ENCODE measurements around the gene TMEM50A.
"Not testable (repeated sequence)": the region's sequence is repeated elsewhere in the genome, so short reads cannot be mapped to it uniquely, and the experiment has no call there.

Gene TMEM50A

DNA sequence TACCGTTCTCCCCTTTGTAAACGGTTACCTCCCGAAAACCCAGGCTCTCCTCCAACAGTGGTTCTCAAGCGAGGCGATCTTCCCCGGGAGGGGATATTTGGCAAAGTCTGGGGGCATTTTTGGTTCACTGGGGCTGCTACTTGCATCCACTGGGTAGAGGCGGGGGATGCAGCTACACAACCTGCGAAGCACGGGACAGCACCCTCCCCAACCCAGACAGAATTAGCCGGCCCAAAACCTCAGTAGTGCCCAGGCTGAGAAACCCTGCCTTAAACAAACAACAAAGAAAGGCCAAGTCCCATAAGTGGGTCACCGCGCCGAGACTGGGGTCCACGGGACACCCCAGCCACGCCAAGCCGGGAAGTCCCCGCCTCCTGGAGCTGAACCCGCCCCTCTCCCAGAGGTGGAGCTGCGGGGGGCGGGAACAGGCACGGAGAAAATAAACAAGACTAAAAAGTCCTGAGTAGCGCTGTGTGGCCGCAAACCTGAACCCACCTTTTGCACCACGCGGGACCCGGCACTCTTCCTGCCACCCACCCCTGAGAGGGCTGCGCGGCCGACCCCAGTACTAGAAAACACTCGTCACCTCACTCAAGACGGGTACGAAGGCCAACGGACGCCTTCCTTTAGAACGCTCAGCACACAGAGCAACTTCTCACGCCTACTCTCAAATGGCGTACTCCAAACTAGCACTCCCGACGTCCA, 499 bp upstream of the TMEM50A start:
- not testable (repeated sequence) for DNase-seq

DNA sequence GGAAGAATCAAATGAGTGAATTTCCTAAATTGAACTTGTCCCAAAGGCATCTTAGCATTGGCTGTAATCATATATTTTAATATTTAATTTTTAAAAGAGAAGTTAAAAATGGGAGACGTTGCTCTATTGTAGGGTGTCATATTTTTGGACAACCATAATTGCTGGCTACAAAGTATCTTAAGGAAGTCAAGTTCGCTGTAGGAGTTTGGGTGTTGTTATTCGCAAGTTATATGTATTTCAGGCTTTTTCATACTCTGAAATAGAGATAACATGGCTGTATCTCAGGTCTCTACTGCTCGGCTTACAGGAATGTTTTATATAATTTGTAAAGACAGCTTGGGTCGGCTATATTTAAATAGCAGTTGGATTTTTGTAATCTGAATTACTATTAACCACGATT, 852 bp downstream of the TMEM50A start:
- DNase-seq = no peak

DNA sequence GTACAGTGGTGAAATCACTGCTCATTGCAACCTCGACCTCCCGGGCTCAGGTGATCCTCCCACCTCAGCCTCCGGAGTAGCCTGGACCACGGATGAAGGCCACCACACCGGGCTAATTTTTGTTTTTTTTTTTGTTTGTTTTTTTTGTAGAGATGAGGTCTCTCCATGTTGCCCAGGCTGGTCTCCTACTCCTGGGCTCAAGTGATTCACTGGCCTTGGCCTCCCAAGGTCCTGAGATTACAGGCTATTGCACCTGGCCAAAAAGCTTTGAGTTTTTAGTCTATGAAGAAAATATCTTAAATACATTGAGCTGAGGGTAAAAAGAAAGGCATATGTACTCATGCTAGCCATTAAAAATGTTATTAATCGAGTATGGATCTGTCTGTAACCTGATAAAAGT, 3.6 kb downstream of the TMEM50A start:
- no peak for DNase-seq

DNA sequence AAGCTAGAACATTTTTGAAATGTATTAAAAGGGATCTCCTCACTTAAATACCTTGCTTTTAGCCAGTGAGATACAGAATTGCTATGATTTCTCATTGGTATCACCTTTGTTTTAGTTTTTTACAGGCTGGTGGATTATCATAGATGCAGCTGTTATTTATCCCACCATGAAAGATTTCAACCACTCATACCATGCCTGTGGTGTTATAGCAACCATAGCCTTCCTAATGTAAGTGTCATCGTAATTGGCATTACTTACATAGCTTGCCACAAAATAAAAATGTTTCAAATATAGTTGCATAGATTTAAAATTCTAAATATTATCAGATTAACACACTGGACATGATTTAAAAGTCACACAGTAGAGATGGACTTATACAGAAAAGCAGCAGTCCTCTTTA, 4.7 kb downstream of the TMEM50A start:
- DNase-seq = no peak

DNA sequence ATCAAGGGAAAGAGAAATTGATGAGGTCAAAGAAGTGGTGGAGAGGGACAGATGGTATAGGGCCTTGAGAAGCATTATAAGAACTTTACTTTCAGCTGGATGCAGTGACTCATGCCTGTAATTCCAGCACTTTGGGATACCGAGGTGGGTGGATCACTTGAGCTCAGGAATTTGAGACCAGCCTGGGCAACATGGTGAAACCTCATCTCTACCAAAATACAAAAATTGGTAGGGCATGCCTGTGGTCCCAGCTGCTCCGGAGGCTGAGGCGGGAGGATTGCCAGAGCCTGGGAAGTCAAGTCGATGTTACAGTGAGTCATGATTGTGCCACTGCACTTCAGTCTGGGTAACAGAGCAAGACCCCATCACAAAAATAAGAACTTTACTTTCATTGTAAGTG, 5.7 kb downstream of the TMEM50A start:
- DNase-seq = no peak

DNA sequence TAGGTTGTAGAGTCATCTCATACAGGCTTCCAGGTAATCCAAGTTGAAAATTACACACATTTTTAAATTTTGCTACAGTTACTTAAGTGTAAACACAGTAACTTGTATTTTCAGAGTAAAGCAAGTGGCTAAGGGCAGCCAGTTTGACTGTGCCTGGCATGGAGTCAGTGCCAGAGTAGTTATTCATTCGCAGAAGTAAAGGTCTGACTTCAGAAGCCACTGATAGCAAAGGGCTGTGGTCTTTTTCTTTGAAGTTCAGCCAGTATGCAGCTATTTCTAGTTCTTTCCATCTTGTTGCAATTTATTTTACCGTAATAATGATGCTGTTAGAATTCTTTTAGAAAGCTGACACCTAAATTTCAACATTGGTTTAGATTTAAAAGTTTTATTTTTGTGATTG, 9.4 kb downstream of the TMEM50A start:
- DNase-seq = no peak

DNA sequence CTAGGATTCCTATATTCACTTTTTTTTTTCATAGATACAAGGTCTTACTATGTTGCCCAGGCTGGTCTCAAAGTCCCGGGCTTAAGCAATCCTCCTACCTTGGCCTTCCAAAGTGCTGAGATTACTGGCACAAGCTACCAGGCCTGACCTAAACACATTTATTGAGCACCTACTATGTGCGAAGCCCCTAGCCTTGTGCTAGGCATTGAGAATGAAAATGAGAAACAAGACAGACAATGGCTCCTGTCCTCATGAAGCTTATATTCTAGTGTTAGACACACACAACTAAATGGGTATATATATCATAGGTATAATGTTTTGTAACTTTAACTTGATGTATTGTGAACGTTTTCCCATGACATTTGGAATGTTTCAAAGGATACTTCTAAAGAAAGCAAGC, 11.5 kb downstream of the TMEM50A start:
- DNase-seq = no peak

DNA sequence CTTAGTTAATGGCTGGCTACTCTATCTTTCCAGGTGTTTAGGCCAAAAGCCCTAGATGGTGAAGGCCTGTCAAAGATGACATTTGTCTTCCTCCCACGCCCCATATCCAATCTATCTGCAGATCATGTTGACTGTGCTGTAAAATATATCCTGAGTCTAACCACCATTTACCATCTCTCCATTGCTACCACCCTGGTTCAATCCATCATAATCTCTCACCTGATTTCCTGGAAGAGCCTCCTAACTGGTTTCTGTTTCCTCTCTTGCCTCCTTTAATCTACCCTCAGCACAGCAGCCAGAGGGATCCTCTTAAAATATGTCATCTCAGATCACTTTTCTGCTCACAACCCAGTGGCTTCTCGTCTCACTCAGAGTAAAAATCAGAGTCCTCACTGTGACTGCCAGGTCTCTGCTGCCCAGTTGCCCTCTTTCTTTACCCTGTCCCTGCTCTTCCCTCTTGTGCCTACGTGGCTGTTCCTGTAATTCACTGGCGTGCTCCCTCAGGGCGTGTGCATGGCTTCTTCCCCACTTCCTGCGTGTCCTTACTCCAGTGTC, 17.8 kb downstream of the TMEM50A start:
- DNase-seq = no peak

DNA sequence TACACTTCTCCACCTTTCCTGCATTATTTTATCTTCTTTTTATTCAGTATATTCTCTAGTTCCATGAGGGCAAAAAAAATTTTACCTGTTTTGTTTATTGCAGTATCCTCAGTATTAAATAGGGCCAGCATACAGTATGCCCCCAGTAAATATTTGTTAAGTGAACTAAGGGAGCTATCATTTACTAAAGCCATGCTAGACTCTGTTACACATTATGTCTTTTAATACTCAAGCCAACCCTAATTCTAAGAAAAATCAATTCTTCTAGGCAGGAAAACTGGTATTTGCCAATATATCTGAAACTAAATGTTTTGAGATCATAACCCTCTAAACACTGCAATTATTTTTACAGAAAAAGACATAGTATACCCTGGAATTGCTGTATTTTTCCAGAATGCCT, 18.3 kb downstream of the TMEM50A start:
- DNase-seq = no peak

DNA sequence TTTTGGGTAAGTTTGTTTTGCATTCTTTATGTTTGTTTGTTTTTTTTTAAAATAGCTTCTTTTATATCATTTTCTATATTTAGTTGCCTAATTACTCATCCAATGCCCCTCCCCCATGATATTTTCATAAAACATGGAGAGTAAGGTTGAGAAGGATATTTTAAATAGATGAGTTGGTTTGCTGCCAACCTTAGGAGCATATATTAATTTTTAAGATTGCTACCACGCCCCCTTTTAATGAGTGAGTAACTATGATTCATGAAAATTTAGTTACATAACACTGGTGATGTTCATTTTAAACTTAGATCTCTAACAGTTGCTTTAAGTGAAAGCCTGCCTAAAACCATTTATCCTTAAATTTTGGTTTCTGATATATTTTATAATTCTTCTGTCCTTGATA, 18.7 kb downstream of the TMEM50A start:
- DNase-seq = no peak

DNA sequence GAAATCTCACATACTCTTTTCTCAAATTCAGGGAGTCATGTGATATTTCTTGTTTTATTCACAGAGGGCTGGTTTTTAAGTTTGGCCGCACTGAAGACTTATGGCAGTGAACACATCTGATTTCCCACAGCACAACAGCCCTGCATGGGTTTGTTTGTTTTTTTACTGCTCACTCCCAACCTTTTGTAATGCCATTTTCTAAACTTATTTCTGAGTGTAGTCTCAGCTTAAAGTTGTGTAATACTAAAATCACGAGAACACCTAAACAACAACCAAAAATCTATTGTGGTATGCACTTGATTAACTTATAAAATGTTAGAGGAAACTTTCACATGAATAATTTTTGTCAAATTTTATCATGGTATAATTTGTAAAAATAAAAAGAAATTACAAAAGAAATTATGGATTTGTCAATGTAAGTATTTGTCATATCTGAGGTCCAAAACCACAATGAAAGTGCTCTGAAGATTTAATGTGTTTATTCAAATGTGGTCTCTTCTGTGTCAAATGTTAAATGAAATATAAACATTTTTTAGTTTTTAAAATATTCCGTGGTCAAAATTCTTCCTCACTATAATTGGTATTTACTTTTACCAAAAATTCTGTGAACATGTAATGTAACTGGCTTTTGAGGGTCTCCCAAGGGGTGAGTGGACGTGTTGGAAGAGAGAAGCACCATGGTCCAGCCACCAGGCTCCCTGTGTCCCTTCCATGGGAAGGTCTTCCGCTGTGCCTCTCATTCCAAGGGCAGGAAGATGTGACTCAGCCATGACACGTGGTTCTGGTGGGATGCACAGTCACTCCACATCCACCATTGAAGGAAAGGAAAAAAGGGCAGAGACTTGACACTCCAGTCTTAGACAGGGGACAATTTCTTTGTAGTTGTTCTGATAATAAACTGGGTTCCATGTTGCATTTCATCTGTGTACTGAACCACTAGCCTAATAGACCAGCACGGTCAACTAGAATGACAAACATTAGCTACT, 22.8 kb downstream of the TMEM50A start:
- DNase-seq = no peak

DNA sequence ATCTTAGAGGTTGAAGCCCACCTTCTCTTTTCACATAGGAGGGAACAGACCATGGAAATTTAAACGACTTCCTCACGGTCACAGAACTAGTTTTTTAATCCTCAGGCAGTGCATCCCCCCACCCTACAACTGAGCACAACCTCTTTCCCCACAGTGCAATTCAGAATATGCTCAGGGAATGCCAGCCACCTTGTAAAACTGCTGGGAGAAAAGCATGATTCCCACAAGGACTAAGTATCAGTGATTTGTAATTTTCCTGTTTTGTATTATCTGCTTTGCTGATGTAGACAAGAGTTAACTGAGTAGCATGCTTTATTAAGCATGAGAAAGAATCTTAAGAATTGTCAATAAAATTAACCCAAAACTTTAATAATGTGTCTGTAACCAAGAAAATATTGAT, 23.8 kb downstream of the TMEM50A start:
- DNase-seq = no peak

DNA sequence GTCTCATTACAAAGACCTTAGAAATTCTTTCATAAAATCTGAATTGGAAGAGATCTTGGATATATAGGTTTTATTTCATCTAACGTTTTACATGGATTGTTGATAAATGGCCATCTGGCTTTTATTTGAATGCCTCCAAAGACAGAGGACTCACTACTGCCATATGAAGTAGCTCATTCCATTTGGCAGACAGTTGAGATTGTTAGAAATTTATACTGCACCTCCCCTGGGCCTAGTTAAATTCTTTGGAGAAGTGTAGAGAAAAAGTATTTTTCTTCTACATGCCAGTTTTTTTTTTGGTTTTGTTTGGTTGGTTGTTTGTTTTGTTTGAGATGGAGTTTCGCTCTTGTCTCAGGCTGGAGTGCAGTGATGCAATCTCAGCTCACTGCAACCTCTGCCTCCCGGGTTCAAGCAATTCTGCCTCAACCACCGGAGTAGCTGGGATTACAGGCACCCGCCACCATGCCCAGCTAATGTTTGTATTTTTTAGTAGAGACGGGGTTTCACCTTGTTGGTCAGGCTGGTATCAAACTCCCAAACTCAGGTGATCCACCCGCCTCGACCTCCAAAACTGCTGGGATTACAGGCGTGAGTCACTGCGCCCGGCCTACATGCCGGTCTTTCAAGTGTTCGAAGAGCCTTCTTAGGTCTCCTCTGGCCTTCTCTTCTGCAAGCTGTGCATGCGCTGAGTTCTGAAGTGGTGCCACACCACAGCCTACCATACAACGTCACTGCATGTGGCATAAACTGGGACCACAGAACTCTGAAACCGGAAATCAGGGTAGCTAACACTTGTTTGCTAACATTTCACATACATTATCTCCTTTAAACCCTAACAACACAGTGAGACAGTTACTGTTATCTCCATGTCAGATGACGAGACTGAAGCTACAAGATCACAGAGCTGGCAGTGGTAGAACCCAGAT, 24.8 kb downstream of the TMEM50A start:
- not testable (repeated sequence) for DNase-seq

DNA sequence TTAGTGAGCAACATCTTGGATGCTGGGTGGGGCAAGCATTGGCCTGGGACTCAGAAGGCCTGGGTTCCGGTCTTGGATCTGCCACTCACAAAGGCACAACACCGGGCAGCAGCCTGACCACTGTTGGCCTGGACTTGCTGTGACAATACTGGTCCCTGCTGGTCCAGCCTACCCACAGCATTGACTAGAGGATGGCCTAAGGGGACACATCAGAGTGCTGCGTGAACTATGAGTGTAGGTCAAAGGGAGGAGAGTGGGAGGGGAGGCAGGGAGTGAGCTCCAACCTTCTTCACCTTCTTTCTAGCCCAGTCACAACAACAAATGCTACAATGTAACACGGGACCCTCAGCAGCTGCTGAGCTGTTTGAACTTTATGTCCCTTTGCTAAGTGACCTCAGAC, 31.1 kb downstream of the TMEM50A start:
- no peak for DNase-seq

DNA sequence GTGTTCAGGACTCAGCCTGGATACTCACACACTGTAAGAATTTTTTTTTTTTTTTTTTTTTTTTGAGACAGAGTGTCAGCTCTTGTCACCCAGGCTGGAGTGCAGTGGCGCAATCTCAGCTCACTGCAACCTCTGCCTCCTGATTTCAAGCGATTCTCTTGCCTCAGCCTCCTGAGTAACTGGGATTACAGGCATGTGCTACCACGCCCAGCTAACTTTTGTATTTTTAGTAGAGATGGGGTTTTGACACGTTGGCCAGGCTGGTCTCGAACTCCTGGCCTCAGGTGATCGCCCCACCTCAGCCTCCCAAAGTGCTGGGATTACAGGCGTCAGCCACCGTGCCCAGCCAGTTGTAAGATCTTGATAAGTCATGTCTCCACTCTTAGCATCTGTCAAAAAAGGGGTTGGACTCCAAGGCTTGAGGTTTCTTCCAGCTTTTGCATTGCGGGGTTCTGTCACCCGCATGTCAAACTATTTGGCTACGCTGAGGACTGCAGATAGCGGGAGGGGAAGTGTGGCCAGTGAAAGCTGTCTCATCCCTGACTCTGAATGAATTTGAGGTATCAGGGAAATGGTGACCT, 31.6 kb downstream of the TMEM50A start:
- not testable (repeated sequence) for DNase-seq

DNA sequence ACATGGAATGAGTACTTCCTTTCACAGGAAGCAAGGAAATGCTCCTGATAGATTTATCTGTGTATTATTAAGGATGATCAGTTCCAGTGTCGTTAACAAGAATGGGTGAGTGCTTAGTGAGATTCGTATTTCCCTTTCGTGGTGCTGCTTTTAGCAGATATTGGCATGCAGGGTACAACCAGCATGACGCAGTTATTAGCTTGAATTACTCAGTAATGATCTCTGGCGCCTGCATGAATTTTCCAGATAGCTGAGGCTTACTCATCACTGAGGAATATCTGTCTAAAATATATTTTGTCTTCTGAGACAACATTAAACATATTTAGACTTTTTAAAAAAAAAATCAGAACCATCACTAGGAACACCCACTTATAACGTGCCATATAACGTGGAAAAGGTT, 33.6 kb downstream of the TMEM50A start:
- not testable (repeated sequence) for DNase-seq

DNA sequence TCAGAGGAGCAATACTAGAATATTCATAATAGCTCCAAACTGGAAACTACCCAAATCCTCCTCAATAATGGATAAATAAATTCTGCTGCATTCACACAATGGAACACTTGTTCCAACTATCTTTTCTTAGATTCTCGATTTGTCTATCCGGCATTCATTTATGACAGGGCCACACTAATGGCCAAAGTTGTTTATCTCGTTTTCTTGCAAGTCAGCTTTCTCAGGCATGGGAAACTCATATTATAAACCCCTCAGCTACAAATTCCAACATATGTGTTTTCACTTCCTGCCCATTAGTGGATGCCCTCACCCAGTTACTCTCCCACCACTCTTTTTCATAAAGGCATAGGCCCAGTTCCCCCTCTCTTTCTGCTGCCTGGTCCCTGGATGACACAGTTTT, 40.2 kb downstream of the TMEM50A start:
- DNase-seq = not testable (repeated sequence)

DNA sequence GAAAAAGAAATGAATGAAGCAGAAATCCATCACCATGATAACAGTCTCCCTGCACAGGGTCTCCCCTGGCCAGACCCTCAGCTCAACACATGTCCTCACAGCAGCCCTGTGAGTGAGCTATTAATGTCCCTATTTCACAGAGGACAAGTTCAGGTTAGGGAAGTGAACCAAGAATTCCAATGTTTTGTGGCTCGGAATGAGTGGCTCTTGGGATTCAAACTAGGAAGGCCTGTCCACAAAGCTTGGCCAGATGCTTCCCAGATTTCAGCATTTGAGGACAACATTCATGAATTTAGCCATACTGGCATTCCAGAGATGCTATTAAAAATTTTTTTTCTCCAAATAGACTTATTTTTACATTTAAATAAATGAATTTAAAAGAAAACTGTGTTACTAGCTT, 44.4 kb downstream of the TMEM50A start:
- DNase-seq = not testable (repeated sequence)

DNA sequence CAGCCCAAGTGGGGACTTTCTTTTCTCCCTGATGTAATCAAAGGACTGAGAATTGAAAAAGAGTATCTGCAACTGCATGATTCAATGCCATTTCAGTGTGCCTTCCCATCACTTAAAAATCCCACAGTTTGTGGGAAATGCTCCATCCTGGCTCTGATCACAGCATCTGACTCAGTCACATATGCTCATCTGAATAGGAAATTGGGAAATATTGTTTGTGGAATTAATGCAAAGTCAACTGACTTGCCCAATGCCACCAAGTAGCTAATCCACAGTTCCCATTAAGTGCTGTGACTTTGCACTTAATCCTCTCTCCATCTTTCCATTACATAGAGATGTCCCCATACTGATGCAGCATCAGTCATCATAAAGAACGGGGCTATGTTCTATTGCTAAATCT, 45.0 kb downstream of the TMEM50A start:
- not testable (repeated sequence) for DNase-seq

DNA sequence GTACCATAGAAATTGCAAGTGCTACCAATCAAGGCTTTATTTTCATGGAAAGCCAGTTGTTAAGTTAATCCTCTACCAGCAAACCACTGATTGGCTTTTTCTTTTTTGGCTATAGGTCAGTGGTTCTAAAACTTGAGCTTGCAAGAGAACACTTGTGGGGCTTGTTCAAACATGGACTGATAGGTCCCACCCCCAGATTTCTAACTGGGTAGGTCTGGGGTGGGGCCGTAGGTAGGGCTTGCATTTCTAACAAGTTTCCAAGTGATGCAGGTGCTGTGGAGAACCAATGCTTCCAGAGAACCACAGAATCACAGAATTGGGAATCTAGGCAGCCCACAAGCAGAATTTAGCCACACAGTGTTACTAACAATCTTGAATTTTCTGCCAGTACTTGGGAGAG, 45.7 kb downstream of the TMEM50A start:
- not testable (repeated sequence) for DNase-seq

DNA sequence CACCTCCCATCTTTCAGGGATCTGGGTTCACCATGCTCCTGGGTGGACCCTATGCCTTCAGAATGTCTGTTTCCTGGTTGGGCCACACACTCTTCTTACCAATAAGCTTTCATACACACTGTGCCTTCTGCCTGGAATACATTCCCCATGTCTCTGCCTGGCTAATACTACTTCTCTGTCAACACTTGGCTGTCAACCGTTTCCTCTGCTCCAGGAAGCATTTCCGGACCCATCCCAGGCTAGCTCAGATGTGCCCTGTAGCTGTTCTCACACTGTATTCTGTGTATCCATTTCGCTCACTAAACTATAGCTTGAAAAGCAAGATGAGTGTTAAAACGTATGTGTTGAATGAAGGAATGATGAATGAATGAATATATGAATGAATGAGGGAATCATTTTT, 49.0 kb downstream of the TMEM50A start:
- not testable (repeated sequence) for DNase-seq

DNA sequence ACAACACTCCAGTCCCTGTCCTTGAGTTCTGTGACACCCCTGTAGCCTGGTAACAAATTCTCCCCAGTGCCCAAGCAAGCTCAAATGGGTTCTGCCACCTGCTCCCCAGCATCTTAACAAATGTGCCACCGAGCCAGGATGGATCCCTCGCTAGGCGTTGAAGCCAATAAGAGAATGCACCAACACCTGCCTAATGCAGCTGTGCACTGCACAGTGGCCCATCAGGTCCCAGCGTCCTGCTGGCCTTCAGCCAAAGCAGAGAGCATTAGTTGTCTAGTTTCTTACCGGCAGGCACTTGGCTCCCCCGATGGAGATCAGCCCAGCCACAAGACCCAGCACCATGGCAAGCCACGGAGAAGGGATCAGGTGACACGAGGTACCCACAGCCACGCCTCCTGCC, 50.6 kb downstream of the TMEM50A start:
- peak; percentile 63 for DNase-seq

Data from COR-L47 (cell line).